ENCODE results near the gene GFRA1.

- TF ChIP-seq EP300 (IDR thresholded peaks at IDR 0.05; ENCODE audit: borderline replicate concordance in 1 of 2, low read depth in 2 of 2, low read length in 2 of 2) (no peak), BRCA1 (IDR thresholded peaks at IDR 0.05; ENCODE audit: low read depth, low read length) (no peak), RFX5 (IDR thresholded peaks at IDR 0.05; ENCODE audit: borderline replicate concordance, low read depth, low read length) (no peak), RAD21 (IDR thresholded peaks at IDR 0.05 in 1 of 2, conservative IDR thresholded peaks at IDR 0.05 in 1 of 2; ENCODE audit: low read depth in 2 of 2, low read length in 2 of 2) (no peak), CTCF (IDR thresholded peaks at IDR 0.05; ENCODE audit: control extremely low read depth in 1 of 3, insufficient read depth in 1 of 3, low read depth in 1 of 3, low read length in 3 of 3) (no peak), POLR2A (IDR thresholded peaks at IDR 0.05; ENCODE audit: control extremely low read depth in 1 of 2, low read depth in 2 of 2, low read length in 2 of 2) (no peak), TAF1 (IDR thresholded peaks at IDR 0.05; ENCODE audit: low read depth, low read length) (no peak)
These were observed 38.9 kb upstream of the GFRA1 start for GRCh38 chr10:116311706-116312490.
